Measurements from ENCODE around the gene IL10RB.

IL10RB gene

GRCh38 chr21:33302796-33303195, 36.6 kb downstream of the IL10RB start:
- no peak for DNase-seq (ENCODE audit: low spot score)
- in situ Hi-C loops (cut with MboI; ENCODE audit: low pct_unique_long_range_greater_than_20kb, low sequenced_read_pairs, unreplicated experiment), result no loop called here
- no peak for TF ChIP-seq CTCF (IDR thresholded peaks at IDR 0.05; ENCODE audit: extremely low read depth, insufficient read depth, missing control alignments)

DNA sequence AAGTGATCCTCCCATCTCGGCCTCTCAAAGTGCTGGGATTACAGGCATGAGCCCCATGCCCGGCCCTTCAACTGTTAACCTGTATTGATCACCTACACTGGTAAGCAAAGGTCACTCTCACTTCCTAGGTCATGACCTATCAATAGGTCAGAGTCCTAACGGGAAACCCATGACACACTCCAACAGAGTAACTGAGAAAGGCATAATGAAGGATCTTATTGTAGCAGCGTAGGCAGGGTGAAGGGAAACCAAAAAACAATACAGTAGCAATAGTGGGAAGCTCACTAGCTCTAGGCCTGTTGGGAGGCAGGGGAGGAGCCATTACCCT, 39.1 kb downstream of the IL10RB start:
- no peak for TF ChIP-seq CTCF (IDR thresholded peaks at IDR 0.05; ENCODE audit: extremely low read depth, insufficient read depth, missing control alignments)
- in situ Hi-C loops (cut with MboI; ENCODE audit: low pct_unique_long_range_greater_than_20kb, low sequenced_read_pairs, unreplicated experiment), result no loop called here
- DNase-seq (ENCODE audit: low spot score), result no peak

- DNase-seq (ENCODE audit: low spot score), result no peak
- in situ Hi-C loops (cut with MboI; ENCODE audit: low pct_unique_long_range_greater_than_20kb, low sequenced_read_pairs, unreplicated experiment), result no loop called here
- TF ChIP-seq CTCF (IDR thresholded peaks at IDR 0.05; ENCODE audit: extremely low read depth, insufficient read depth, missing control alignments), result no peak
Observed at GRCh38 chr21:33305938-33306337, 39.8 kb downstream of the IL10RB start.

GRCh38 chr21:33308586-33309490, 42.7 kb downstream of the IL10RB start:
- in situ Hi-C loops (cut with MboI; ENCODE audit: low pct_unique_long_range_greater_than_20kb, low sequenced_read_pairs, unreplicated experiment), result no loop called here
- no peak for DNase-seq (ENCODE audit: low spot score)
- peak; percentile 39 for TF ChIP-seq CTCF (IDR thresholded peaks at IDR 0.05; ENCODE audit: extremely low read depth, insufficient read depth, missing control alignments)

- TF ChIP-seq CTCF (IDR thresholded peaks at IDR 0.05; ENCODE audit: extremely low read depth, insufficient read depth, missing control alignments), result no peak
- in situ Hi-C loops (cut with MboI; ENCODE audit: low pct_unique_long_range_greater_than_20kb, low sequenced_read_pairs, unreplicated experiment), result no loop called here
- DNase-seq (ENCODE audit: low spot score), result no peak
Observed at GRCh38 chr21:33309778-33310177, 43.6 kb downstream of the IL10RB start.

GRCh38 chr21:33312121-33312520, 46.0 kb downstream of the IL10RB start:
- TF ChIP-seq CTCF (IDR thresholded peaks at IDR 0.05; ENCODE audit: extremely low read depth, insufficient read depth, missing control alignments), result no peak
- DNase-seq (ENCODE audit: low spot score), result no peak
- in situ Hi-C loops (cut with MboI; ENCODE audit: low pct_unique_long_range_greater_than_20kb, low sequenced_read_pairs, unreplicated experiment), result no loop called here
